Stimulated activated CD4-positive, alpha-beta T cell treated with anti-CD3 and anti-CD28 coated beads, Interleukin-12 subunit alpha, Interleukin-12 subunit beta, amount 100 ng/mL, for 24 hours (primary cell): ENCODE measurements around the gene JADE2.

ENCODE experiments used
- DNase-seq, 2 experiments: peaks; one replicate each; pipeline ENCODE4 v3.0.0-alpha.2; 2020; ENCODE audit warnings: low read depth in 2 of 2

JADE2 gene

DNA sequence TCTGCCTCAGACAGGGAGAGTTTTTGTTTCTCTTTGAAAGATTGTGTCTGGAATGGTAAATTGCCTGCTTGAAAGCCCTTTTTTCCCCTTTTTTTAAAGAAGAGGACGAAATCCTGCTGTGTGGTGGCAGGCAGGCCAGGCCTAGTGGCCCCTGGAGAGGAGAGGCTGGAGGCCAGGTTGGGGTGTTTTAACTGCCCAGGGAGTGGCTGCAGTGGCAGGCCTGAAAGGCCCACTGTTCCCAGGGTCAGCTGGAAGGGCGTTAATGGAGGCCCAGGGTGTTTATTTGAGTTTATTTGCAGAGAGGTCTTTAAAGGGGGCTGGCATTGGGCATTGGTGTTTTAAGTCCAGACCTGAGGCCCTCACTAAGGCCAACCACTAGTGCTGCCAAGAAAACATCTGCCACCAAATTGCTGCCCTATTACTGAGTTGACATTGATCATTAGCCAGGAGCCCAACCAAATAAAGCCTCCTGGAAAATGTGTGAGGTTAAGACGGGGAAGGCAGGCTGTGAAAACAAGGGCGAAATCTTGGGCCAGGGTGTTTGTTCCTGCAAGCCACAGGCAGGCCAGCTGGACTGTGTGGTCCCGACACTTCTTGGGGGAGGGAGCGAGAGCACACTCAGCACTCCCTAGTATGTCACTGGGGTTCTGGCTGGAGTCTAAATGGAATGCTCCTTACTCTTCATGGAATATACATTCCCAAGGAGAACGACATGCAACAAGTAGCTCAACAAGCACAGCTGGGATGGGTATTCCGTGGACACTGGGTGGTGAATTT lies 5.0 kb downstream of the JADE2 start:
- DNase-seq, result no peak

DNA sequence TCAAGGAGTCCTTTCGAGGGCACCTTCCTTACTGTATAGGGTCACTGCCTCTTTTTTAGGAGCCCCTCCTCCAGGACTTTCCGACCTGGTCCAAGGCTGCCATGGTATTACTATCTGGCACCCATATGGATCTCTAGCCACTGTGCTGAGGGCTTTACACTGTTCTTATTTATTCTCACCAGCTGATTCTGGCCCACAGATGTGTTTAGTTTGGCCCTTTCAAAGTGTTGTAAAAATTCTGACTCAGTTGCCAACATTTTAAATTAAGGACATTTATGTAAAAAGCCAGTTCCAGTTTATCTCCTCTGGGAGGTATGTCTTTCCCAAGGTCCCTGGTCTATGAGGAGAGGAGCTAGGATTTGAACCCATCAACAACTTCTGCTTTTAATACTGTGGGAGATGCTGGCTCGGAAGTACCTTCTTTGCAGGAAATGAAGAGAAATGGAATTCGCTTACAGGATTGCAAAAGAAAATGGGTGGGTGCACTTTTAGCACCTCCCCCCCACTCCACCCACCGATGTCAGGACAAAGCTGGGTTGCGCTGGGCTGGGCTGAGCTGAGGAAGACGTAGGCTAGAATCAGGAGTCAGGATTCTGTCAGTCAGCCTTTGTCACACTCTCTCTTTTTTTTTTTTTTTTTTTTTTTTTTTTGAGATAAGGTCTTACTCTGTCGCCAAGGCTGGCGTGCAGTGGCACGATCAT lies 7.8 kb downstream of the JADE2 start:
- DNase-seq, result no peak

DNA sequence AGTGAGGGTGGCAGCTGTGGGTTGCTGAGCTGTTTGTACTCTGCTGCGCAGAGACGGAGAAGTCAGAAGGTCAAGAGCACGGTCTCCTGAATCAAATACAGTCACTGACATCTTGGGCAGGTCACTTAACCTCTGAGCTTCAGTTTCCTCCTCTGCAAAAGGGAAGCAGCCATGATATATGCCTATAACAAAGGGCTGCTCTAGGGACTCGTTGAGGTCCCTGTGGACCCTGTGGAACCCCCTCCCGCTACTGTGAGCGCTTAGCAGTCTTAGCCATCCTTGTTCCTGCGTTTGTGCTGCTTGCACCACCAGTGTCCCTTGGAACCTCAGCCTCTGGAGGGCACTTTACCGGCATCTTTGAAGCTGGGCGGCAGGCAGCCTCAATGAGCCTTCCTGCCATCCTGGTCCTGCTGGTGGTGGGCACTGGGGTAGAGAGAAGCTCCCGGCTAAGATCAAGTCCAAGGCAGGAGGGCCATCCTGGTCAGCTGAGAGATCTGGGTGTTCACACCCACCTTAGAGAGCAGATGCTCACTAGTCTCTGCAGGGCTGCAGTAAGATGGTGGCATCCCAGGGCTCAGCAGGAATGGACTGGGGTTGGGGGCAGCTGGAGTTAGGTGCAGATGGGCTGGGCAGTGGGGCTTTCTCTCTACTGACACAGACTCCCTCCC lies 8.7 kb downstream of the JADE2 start:
- no peak for DNase-seq

DNA sequence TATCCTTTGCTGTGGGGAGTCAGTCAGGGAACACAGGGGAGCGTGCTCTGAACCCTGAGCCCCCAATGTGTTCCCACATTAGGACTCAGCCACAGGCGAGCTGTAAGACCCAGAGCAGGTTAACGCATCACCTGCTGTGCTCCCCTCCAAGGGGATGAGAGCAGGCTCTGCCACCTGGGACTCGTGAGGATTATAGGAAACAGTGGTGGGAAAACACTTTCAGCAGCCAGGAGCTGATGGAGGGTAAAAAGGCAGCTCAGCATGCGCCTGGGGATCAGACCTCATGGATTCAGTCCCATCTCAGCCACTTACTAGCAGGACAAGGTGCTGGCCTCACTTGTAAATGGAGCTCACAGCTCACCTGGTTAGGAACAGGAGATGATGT lies 9.2 kb downstream of the JADE2 start:
- no peak for DNase-seq

DNA sequence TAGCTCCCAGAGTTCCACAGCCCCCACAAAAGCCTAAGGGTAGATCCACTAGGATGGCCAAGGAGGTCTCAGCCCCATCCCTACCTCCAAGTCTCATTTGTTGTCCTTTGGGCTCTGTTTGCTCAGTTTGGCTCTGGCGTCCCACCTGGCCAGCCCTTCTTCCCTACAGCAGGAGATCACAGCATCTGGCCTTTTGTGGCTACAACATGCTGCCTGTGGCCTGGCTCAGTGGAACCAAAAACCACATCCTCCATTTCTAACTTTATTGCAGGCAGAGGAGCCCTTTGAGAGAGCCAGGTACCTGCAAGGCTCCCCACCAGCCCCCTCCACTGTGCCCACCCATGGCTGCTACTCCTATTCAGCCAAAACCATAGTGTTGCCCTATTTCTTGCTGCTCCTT lies 11.4 kb downstream of the JADE2 start:
- DNase-seq, result no peak

DNA sequence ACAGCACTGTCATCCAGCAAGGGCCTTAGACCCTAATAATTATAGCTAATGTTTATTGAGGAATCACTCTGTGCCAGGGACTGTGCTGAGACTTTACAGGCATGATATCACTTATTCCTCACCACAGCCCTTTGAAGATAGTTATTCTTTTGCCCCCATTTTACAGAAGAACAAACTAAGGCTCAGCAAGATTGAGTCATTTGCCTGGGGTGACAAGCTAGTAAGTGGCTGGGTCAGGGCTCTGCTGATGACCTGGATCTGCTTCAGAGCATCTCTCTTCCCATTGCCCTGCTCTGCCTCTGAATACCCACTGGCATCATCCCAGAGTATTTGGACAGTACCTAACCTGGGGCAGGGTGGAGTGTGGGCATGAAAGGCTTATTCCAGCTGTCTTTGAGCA lies 11.8 kb downstream of the JADE2 start:
- no peak for DNase-seq

DNA sequence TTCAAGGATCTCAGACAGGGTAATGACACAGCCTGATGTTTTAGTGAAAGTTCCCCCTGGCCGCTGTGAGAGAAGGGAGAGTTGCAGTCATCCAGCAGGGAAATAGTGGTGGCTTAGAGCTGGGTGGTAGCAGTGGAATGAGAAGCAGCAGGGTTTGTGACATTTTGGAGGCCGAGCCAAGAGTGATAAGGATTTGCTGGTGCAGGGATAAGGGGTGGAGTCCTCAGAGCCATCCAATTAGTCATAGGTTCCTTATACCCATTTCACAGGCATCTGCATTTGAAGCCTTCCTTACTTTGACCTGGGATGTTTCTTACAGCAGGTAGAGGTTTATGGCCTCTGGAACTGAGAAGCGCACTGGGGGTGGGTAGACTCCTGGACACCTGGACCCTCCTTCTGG lies 12.8 kb downstream of the JADE2 start:
- no peak for DNase-seq

DNA sequence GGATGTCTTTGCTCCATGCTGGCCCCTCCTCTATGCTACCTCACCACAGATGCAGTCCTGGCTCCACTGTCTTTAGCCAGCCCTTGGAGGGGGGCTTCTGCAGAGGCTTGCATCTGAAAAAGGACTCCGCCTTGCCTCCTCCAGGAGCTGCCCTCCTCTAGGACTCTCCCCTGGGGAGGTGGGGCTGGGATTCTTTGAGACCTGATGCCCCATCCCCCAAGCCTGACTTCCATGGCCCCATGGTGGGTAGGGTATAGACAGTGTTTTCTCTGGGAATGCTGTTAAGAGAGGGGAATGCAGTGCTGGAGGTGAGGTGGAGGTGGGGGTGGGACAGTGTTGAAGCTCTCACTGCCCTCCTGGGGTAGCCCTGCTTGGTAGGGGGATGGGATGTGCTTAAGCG lies 14.3 kb downstream of the JADE2 start:
- DNase-seq, result no peak

DNA sequence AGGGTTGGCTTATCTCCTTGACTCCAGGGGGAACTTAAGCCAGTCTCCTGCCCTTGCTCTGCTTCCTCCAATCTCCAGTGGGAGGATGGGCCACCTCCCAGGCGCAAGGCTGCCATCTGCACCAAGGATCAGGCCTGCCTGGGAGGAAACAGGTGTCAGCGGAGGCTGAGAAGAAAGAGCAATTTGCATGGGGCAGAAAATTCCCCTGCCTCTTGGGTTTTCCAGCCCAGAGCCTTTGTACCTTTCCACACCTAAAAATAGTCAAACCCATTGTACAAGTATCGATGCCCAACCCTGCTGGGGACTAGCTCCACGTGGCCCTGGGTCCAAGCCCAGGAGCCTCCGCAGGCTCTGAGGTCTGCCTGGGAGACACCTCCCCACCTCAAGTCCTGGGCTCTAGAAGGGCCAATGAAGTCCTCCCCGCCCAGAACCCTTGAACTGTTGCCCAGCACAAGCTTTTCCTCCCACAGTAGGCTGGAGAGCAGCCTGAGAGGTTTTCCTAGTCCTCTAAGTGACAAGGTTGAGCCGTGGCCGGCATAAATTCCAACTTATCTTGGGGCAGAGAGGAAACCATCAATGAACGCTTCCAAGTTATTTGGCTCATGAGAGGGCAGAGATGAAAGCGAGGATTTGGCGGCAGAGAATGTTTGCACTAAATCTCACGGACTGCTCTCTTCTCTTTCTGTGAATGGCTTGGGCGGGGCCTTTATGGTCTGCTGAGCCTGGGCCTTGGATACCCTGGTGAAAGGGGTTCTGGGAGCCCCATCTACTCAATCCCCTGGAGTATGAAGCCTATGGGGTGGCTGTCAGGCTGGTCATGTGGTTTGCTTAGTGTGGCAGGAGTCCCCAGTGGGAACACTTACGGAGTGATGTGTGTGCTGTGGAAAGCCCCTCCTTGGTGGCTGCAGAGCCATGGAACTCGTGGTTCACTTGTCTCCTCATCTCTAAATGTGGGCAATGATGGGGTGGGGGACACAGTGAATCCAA lies 15.6 kb downstream of the JADE2 start:
- DNase-seq, result no peak

DNA sequence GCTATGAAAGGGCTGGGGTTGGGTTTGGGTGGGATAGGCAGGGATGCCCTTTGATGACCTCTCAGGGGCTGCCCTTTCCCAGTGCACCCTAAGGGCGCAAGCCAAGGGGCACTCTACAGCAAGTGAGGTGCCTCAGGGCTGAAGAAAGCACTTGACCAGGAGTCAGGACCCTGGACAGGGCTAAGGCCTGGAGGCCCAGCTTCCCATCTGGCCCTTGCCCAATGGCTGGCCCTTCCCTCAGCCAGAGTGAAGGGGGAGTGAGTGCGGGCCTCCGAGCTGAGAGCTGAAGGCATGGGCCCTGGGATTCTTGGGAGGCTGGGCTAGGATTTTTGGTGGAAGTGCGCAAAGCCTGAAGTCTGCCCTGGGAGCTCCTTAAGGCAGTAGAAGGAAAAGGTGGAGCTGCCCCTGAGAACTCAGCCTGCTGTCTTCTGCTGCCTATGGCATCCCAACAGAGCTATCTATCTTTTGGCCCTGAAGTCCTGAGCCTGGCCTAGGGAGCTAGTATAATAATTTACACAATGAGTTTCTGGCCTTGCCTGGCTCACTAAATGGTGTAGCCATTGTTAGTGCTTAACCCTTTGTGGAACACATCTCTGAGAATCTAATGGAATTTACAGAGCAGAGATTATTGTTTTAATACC lies 16.4 kb downstream of the JADE2 start:
- DNase-seq, result no peak

DNA sequence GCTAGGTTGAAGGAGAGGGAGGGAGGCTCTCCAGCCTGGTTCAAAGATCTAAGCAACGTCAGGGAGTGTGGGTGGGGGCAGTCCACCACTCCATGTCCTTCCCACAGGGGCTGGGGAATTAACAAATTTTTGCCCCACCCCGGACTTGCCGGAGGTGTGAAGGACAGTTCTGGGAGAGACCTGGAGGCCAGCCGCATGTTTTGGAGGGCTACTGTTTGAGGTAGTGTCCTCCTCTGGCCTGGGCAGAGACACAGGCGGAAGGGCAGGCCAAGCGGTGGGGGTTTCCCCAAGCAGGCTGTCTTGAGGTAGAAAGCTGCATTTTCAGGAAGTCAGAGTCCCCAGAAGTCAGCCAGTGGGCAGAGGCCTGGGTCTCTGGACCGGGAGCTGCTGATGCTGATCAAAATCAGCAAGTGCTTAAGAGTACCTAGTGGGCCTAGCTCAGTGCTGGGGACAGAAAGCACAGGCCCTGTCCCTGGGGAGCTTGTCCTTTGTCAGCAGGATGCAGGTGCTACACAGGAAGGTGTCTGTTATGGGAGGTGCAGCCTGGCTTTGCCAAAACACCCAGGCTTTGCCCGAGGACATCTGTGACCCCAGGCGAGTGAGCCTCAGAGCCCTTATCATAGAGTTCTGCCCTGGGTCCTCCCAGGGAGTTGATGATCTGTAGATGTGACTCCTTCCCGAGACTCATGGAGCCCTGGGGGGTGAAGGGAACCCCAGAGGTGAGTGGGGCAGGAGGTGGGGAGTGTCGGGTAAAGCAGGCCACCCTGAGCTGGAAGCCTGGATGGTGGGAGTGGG lies 18.5 kb downstream of the JADE2 start:
- peak in 1 of 2 experiments; percentile 24 for DNase-seq

DNA sequence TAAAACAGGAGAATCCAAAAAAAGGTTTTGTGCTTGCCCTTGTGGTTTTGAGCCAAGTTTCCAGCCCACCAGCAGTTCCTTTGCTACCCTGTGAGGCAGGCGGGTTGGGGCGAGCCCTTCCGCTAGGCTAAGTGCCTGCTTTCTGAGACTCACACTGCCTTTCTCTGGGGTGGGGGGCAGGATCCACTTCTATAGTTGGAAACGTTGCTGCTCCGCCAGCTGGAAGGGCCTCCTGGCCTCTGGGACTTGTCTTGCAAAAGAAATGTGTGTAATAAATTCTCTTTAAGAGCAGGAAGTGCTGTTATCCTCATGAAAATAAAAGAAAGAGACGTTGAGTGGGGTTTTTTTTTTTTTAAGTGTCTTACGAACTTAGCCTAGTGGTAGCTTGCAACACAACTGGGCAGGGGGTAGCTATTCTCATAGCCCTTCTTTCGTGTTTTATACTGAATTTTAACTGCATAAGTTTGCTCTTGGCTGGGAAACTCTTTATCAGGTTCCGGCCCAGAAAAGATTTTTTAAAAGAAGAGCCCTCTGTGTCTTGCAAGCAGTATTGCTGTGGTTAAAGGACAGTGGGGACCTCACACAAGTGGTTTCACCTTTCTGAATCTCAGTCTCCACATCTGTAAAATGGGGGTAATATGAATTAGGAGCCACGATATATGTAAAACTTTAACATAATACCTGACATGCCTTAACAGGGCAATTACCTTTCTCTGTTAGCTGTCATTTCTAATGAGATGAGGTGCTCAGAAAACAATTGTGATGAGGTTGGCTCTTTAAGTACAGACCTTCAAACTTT lies 19.8 kb downstream of the JADE2 start:
- no peak for DNase-seq

DNA sequence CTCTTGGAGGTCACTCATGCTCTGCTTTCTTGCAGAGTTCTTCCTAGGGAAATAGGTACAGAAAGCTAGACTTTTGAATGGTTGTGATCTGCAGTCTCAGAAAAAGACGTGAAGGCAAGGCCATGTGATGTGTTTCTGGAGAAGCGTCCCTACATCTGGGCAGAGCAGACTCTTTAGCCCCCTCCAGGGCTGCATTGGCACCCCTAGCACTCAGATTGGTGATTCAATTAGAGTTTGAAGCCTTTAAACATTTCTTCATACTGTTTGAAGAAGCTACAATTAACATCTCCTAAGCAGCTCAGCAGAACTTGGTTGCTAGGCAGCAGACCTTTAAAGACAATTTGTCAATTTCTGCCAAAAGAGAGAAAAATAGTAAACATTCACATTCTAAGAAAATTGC lies 21.6 kb downstream of the JADE2 start:
- DNase-seq, result no peak

DNA sequence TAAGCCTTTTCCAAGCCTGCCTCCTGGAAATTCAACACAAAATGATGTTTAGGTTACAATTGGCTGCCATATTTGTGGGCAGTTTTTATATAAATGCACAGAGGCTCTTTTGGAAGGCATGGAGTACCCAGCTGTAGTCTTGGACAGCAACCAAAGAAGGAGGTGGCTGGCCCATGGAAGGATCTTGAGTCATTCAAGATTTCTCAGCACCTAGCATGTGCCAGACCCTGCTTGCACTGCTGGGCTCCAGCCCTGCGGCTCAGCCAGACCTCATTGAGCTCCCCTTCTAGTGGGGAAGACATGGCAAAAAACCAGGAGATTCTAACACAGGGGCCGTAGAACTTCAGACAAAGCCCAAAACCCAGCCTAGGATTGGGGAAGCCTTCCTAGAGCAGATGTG lies 22.1 kb downstream of the JADE2 start:
- no peak for DNase-seq

DNA sequence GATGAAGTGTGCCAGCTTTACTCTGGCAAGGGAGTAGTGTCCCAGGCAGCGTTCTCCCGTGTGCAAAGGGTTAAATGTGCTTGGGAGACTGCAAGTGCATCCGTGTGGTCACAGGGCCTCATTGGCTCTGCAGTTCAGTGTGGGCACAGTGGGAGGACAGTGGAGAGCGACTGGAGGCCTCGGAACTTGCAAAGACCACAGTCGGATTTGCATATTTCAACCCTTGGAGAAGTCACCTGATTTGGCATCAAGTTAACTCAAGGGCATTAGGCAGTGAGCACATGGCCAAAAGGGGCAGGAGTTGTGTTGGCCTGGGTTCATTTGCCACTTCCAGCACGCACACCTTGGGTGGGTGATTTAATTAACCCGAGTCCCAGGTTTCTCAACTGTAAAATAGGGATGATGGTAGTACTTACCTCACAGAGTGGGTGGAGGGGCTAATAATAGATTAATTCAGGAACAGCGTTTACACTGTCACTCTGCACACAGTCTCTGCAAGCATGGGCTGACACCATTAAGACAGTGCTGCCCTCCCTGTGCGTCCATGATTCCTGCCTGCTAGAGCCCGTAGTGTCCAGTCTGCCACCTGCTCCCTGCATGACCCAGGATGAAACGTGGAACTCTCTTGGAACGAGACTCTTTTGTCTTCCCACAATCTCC lies 22.7 kb downstream of the JADE2 start:
- DNase-seq, result no peak

DNA sequence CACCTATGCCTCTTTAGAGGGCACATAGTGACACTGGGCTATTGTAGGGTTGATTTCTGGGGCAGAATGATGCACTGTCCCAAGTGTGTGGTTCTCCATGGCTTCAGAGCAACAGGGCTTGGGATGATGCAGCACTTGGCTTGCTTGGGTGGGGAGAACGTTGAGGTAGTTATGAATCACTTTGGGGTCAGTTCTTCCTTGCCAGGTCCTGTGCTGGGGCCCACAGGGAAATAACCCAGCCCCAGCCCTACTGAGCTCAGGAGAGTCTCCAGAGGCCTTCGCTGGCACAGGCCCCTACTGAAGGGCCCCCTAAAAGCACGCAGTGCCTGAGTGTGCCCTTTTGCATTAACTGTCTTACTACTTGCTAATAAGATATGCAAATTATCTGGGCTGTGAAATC lies 24.2 kb downstream of the JADE2 start:
- no peak for DNase-seq

DNA sequence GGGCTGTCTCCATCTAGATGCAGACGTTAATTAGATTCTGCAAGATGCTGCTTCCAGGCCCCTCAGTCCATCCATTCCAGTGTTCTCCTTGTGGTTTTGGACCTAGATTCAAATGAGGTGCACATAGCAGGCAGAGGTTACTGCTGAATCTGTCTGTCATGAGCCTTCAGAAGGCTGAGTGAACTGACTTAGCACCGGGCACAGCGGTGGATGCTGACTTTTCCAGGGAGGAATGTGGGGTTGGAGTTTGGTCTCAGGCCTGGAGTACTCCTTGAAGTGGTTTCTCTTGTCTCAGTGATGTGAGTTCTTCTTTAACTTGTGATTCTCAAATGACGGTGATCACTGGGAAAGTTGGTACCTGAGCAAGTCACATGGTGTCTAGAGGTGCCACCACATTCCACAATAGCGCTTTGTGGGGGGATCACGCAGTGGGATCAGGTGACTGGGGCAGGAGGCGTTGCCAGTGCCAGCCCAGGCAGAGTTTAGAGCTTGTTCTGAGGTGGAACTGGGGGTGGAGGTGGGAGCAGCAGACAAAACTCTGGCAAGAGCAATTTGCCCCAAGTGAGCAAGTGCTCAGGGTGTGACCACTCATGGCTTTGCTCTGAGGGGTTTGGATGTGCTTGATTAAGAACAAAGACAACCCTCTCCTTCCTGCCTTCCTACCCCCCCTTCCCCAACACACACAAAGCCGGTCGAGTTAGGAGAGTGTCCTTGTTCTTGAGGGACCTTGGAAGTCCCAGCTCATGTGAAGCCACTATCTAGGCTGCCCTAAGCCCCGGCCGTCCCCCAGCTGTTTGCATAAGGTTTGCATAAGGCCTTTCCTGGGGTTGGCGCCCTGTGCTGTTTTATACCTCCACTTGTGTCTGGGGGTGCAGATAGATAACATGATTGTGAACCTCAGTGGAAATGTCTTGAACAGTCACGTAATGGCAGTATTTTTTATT lies 25.1 kb downstream of the JADE2 start:
- no peak for DNase-seq

DNA sequence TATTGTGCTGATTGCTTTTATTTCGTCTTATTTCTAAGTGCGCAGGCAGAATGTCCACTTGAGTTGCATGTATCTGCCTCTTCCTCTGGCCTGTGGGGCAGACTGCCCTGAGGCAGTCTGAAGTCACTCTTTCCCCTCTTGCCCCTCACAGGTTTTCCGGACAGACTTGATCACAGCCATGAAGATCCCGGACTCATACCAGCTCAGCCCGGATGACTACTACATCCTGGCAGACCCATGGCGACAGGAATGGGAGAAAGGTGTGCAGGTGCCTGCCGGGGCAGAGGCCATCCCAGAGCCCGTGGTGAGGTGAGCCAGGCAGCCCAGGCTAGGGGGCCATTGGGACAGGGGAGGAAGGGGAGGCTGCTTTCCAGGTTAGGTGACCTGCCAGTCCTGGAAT lies 26.4 kb downstream of the JADE2 start:
- no peak for DNase-seq
